ENCODE measurements around the gene EFEMP1.

EFEMP1 gene

GRCh38 chr2:55916473-55917049, 7.0 kb downstream of the EFEMP1 start:
- no peak overlapping the region for H3K4me3 ChIP-seq (replicated peaks; ENCODE audit: low read depth, low read length)
- H3K27me3 ChIP-seq (replicated peaks; ENCODE audit: control insufficient read depth, insufficient read depth, low read length) = no peaks in the 10 kb centered on the region; the same call in 1 of the 2 replicates
- no peaks in the 10 kb centered on the region for H3K36me3 ChIP-seq (ENCODE audit: control insufficient read depth, insufficient read depth, low read length)
- no peak for DNase-seq (ENCODE audit: extremely low read depth, insufficient read length)
- TF ChIP-seq, protein P1, sequence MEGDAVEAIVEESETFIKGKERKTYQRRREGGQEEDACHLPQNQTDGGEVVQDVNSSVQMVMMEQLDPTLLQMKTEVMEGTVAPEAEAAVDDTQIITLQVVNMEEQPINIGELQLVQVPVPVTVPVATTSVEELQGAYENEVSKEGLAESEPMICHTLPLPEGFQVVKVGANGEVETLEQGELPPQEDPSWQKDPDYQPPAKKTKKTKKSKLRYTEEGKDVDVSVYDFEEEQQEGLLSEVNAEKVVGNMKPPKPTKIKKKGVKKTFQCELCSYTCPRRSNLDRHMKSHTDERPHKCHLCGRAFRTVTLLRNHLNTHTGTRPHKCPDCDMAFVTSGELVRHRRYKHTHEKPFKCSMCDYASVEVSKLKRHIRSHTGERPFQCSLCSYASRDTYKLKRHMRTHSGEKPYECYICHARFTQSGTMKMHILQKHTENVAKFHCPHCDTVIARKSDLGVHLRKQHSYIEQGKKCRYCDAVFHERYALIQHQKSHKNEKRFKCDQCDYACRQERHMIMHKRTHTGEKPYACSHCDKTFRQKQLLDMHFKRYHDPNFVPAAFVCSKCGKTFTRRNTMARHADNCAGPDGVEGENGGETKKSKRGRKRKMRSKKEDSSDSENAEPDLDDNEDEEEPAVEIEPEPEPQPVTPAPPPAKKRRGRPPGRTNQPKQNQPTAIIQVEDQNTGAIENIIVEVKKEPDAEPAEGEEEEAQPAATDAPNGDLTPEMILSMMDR (IDR thresholded peaks at IDR 0.05; ENCODE audit: insufficient read depth, low read length, poor library complexity, severe bottlenecking) = no peak

DNA sequence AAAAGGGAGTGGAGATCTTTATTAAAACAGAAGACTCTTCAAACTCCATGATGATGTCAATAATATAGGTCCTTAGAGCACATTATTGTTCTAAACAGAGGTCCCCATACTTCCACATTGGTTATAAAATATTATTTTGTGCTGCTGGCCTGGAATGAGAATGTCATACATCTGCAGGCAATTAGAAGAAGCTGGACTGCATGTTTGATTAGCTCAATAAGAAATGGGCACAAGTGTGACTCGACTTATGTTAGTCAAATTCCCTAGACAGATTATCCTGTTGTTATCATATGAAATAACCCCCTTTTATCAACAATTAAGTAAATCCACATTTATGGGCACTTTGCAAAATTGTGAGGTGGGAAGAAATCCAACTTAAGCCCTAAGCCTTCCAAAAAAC, 8.8 kb downstream of the EFEMP1 start:
- DNase-seq (ENCODE audit: extremely low read depth, insufficient read length) = no peak
- Histone ChIP-seq H3K4me3 (replicated peaks; ENCODE audit: low read depth, low read length) (no peak overlapping the region), H3K36me3 (ENCODE audit: control insufficient read depth, insufficient read depth, low read length) (no peaks in the 10 kb centered on the region), H3K27me3 (replicated peaks; ENCODE audit: control insufficient read depth, insufficient read depth, low read length) (no peaks in the 10 kb centered on the region)
- TF ChIP-seq, protein P1 (IDR thresholded peaks at IDR 0.05; ENCODE audit: insufficient read depth, low read length, poor library complexity, severe bottlenecking) = no peak

GRCh38 chr2:55912926-55913325, 10.7 kb downstream of the EFEMP1 start:
- no peaks in the 10 kb centered on the region for H3K27me3 ChIP-seq (replicated peaks; ENCODE audit: control insufficient read depth, insufficient read depth, low read length)
- no peak overlapping the region for H3K4me3 ChIP-seq (replicated peaks; ENCODE audit: low read depth, low read length)
- DNase-seq (ENCODE audit: extremely low read depth, insufficient read length) = no peak
- no peaks in the 10 kb centered on the region for H3K36me3 ChIP-seq (ENCODE audit: control insufficient read depth, insufficient read depth, low read length)
- TF ChIP-seq, protein P1 (IDR thresholded peaks at IDR 0.05; ENCODE audit: insufficient read depth, low read length, poor library complexity, severe bottlenecking) = no peak

DNA sequence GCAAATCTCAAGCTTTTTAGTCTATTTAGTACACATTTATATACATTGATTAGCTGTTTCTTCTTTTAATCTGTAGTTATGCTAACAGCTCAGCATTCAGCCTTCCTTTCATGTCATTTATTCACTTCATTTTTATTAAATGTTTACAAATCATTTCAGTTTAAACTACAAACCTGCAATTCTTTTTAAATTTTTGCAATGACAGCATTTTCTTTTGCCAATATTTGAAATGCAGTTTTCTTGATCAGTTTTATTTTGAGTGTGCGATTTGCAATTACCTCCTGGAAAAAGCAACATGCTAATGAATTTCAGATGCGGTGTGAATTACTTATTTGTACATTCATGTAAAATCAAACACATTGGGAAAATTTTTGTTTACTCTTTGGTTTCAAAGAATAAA, 13.5 kb downstream of the EFEMP1 start:
- H3K27me3 ChIP-seq (replicated peaks; ENCODE audit: control insufficient read depth, insufficient read depth, low read length) = no peaks in the 10 kb centered on the region
- no peak overlapping the region for H3K4me3 ChIP-seq (replicated peaks; ENCODE audit: low read depth, low read length)
- no peaks in the 10 kb centered on the region for H3K36me3 ChIP-seq (ENCODE audit: control insufficient read depth, insufficient read depth, low read length)
- TF ChIP-seq, protein P1 (IDR thresholded peaks at IDR 0.05; ENCODE audit: insufficient read depth, low read length, poor library complexity, severe bottlenecking) = no peak
- DNase-seq (ENCODE audit: extremely low read depth, insufficient read length) = no peak

DNA sequence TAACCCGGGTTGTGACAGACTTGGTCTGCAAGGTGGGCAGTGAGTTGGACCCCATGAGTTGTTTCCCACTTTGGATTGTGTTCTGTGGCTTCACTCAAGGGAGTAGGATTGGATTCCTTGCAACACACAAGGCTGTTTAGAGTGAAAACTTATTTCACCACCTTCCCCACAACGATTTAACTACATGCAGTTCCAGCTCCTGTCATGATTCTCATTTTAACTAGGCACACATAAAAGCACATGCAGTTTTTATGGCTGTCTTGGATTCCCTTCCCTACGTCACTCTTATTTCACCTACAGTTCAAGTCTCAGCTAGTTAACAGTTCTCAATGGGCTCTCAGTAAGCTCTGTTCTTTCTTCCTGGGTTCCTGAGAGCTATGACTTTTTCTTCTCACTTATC, 15.9 kb downstream of the EFEMP1 start:
- Histone ChIP-seq H3K36me3 (ENCODE audit: control insufficient read depth, insufficient read depth, low read length) (no peaks in the 10 kb centered on the region), H3K27me3 (replicated peaks; ENCODE audit: control insufficient read depth, insufficient read depth, low read length) (no peaks in the 10 kb centered on the region), H3K4me3 (replicated peaks; ENCODE audit: low read depth, low read length) (no peak overlapping the region)
- TF ChIP-seq, protein P1 (IDR thresholded peaks at IDR 0.05; ENCODE audit: insufficient read depth, low read length, poor library complexity, severe bottlenecking) = no peak
- no peak for DNase-seq (ENCODE audit: extremely low read depth, insufficient read length)

GRCh38 chr2:55906993-55907392, 16.6 kb downstream of the EFEMP1 start:
- no peak overlapping the region for H3K4me3 ChIP-seq (replicated peaks; ENCODE audit: low read depth, low read length)
- no peaks in the 10 kb centered on the region for H3K27me3 ChIP-seq (replicated peaks; ENCODE audit: control insufficient read depth, insufficient read depth, low read length)
- no peaks in the 10 kb centered on the region for H3K36me3 ChIP-seq (ENCODE audit: control insufficient read depth, insufficient read depth, low read length)
- TF ChIP-seq, protein P1 (IDR thresholded peaks at IDR 0.05; ENCODE audit: insufficient read depth, low read length, poor library complexity, severe bottlenecking) = no peak
- no peak for DNase-seq (ENCODE audit: extremely low read depth, insufficient read length)

Data from GM06990 (cell line).